Activated naive CD8-positive, alpha-beta T cell (primary cell): ENCODE data around the gene SLC4A3.

ENCODE experiments used
- H3K27ac Mint-ChIP-seq: one replicate; pipeline ENCODE4 v1.8.0; 2021; ENCODE audit warnings: mixed read lengths
- H3K27me3 Mint-ChIP-seq: one replicate; pipeline ENCODE4 v1.8.0; 2021; ENCODE audit warnings: mixed read lengths
- H3K36me3 Mint-ChIP-seq: one replicate; pipeline ENCODE4 v1.8.0; 2021; ENCODE audit warnings: mixed read lengths
- H3K4me1 Mint-ChIP-seq: one replicate; pipeline ENCODE4 v1.8.0; 2021; ENCODE audit warnings: low read depth, mixed read lengths
- H3K4me3 Mint-ChIP-seq: one replicate; pipeline ENCODE4 v1.8.0; 2021; ENCODE audit warnings: mild to moderate bottlenecking, mixed read lengths
- H3K9me3 Mint-ChIP-seq: one replicate; pipeline ENCODE4 v1.8.0; 2021; ENCODE audit warnings: low read depth, mixed read lengths

SLC4A3 gene

GRCh38 chr2:219634171-219634940 is 6.9 kb downstream of the SLC4A3 start:
- Mint-ChIP-seq H3K36me3 (no peaks in the 10 kb centered on the region), H3K27me3 (peaks cover 3% of the 10 kb centered on the region), H3K27ac (no peak overlapping the region), H3K4me3 (no peak overlapping the region), H3K4me1 (no peaks in the 10 kb centered on the region), H3K9me3 (no peaks in the 10 kb centered on the region)

- Mint-ChIP-seq H3K27ac (no peak overlapping the region), H3K4me1 (no peaks in the 10 kb centered on the region), H3K4me3 (no peak overlapping the region), H3K27me3 (peaks cover 3% of the 10 kb centered on the region), H3K9me3 (no peaks in the 10 kb centered on the region), H3K36me3 (no peaks in the 10 kb centered on the region)
These were observed 7.7 kb downstream of the SLC4A3 start for GRCh38 chr2:219634951-219635751.

- Mint-ChIP-seq H3K36me3 (no peaks in the 10 kb centered on the region), H3K4me3 (no peak overlapping the region), H3K9me3 (no peaks in the 10 kb centered on the region), H3K27ac (no peak overlapping the region), H3K27me3 (peaks cover 3% of the 10 kb centered on the region), H3K4me1 (no peaks in the 10 kb centered on the region)
These were observed 8.9 kb downstream of the SLC4A3 start for GRCh38 chr2:219636144-219636915.

- Mint-ChIP-seq H3K36me3 (no peaks in the 10 kb centered on the region), H3K27ac (no peak overlapping the region), H3K9me3 (no peaks in the 10 kb centered on the region), H3K27me3 (peaks cover 3% of the 10 kb centered on the region), H3K4me1 (no peaks in the 10 kb centered on the region), H3K4me3 (no peak overlapping the region)
These were observed 9.8 kb downstream of the SLC4A3 start for GRCh38 chr2:219636941-219637841.

GRCh38 chr2:219637842-219638185 is 10.4 kb downstream of the SLC4A3 start:
- Mint-ChIP-seq H3K36me3 (no peaks in the 10 kb centered on the region), H3K27ac (no peak overlapping the region), H3K9me3 (no peaks in the 10 kb centered on the region), H3K27me3 (peaks cover 3% of the 10 kb centered on the region), H3K4me1 (peaks cover 5% of the 10 kb centered on the region), H3K4me3 (no peak overlapping the region)

- Mint-ChIP-seq H3K4me3 (no peak overlapping the region), H3K27me3 (peaks cover 3% of the 10 kb centered on the region), H3K27ac (no peak overlapping the region)
These were observed 11.0 kb downstream of the SLC4A3 start for GRCh38 chr2:219638217-219638947.

GRCh38 chr2:219638948-219639755 is 11.7 kb downstream of the SLC4A3 start:
- peaks cover 5% of the 10 kb centered on the region for H3K4me1 Mint-ChIP-seq
- no peaks in the 10 kb centered on the region for H3K36me3 Mint-ChIP-seq
- H3K27me3 Mint-ChIP-seq: peaks cover 3% of the 10 kb centered on the region
- H3K9me3 Mint-ChIP-seq: no peaks in the 10 kb centered on the region
- H3K27ac Mint-ChIP-seq: no peak overlapping the region
- H3K4me3 Mint-ChIP-seq: no peak overlapping the region

More at GRCh38 chr2:219638217-219638947, 11.0 kb downstream of the SLC4A3 start:
- H3K4me1 Mint-ChIP-seq: peaks cover 5% of the 10 kb centered on the region
- no peaks in the 10 kb centered on the region for H3K9me3 Mint-ChIP-seq
- H3K36me3 Mint-ChIP-seq: no peaks in the 10 kb centered on the region

- no peaks in the 10 kb centered on the region for H3K36me3 Mint-ChIP-seq
- H3K4me1 Mint-ChIP-seq: peaks cover 5% of the 10 kb centered on the region
- H3K9me3 Mint-ChIP-seq: no peaks in the 10 kb centered on the region
- peaks cover 9% of the 10 kb centered on the region for H3K27me3 Mint-ChIP-seq
- H3K4me3 Mint-ChIP-seq: no peak overlapping the region
- H3K27ac Mint-ChIP-seq: no peak overlapping the region
These were observed 14.1 kb downstream of the SLC4A3 start for GRCh38 chr2:219641390-219642068.

- no peaks in the 10 kb centered on the region for H3K9me3 Mint-ChIP-seq
- H3K4me1 Mint-ChIP-seq: peaks cover 5% of the 10 kb centered on the region
- H3K27me3 Mint-ChIP-seq: peaks cover 8% of the 10 kb centered on the region
- H3K4me3 Mint-ChIP-seq: no peak overlapping the region
- no peaks in the 10 kb centered on the region for H3K36me3 Mint-ChIP-seq
- H3K27ac Mint-ChIP-seq: no peak overlapping the region
These were observed 14.6 kb downstream of the SLC4A3 start for GRCh38 chr2:219642069-219642454.

- Mint-ChIP-seq H3K4me1 (peaks cover 5% of the 10 kb centered on the region), H3K36me3 (no peaks in the 10 kb centered on the region), H3K27me3 (peaks cover 8% of the 10 kb centered on the region), H3K9me3 (no peaks in the 10 kb centered on the region), H3K4me3 (no peak overlapping the region), H3K27ac (no peak overlapping the region)
These were observed 15.1 kb downstream of the SLC4A3 start for GRCh38 chr2:219642465-219643083.

GRCh38 chr2:219643084-219643473 is 15.6 kb downstream of the SLC4A3 start:
- H3K27ac Mint-ChIP-seq: no peak overlapping the region
- H3K36me3 Mint-ChIP-seq: no peaks in the 10 kb centered on the region
- no peak overlapping the region for H3K4me3 Mint-ChIP-seq
- peaks cover 5% of the 10 kb centered on the region for H3K4me1 Mint-ChIP-seq
- peaks cover 10% of the 10 kb centered on the region for H3K27me3 Mint-ChIP-seq
- no peaks in the 10 kb centered on the region for H3K9me3 Mint-ChIP-seq

GRCh38 chr2:219643788-219644398 is 16.5 kb downstream of the SLC4A3 start:
- Mint-ChIP-seq H3K27me3 (peaks cover 15% of the 10 kb centered on the region), H3K4me3 (no peak overlapping the region), H3K27ac (no peak overlapping the region), H3K36me3 (no peaks in the 10 kb centered on the region), H3K9me3 (no peaks in the 10 kb centered on the region), H3K4me1 (peaks cover 5% of the 10 kb centered on the region)
